Measurements from ENCODE around the gene SUPT4H1. TPM values are rescaled to one million over a fixed set of nuclear protein-coding genes. Genes with fewer than 3 reads are reported as not detected.

Gene SUPT4H1
- total RNA-seq, 1 donor from 2014 or later: 150 TPM

GRCh38 chr17:58334256-58334655 lies 17.7 kb downstream of the SUPT4H1 start:
- peaks cover 9% of the 10 kb centered on the region for H3K27me3 Mint-ChIP-seq (ENCODE audit: unreplicated experiment)
- H3K9me3 Mint-ChIP-seq (ENCODE audit: unreplicated experiment): no peaks in the 10 kb centered on the region
- H3K27ac Mint-ChIP-seq (ENCODE audit: unreplicated experiment): peak overlapping the region; percentile 30
- H3K4me1 Mint-ChIP-seq (ENCODE audit: unreplicated experiment): peaks cover 31% of the 10 kb centered on the region
- no peaks in the 10 kb centered on the region for H3K36me3 Mint-ChIP-seq (ENCODE audit: low read depth, unreplicated experiment)
- no peak overlapping the region for H3K4me3 Mint-ChIP-seq (ENCODE audit: unreplicated experiment)
- TF ChIP-seq, protein P1, sequence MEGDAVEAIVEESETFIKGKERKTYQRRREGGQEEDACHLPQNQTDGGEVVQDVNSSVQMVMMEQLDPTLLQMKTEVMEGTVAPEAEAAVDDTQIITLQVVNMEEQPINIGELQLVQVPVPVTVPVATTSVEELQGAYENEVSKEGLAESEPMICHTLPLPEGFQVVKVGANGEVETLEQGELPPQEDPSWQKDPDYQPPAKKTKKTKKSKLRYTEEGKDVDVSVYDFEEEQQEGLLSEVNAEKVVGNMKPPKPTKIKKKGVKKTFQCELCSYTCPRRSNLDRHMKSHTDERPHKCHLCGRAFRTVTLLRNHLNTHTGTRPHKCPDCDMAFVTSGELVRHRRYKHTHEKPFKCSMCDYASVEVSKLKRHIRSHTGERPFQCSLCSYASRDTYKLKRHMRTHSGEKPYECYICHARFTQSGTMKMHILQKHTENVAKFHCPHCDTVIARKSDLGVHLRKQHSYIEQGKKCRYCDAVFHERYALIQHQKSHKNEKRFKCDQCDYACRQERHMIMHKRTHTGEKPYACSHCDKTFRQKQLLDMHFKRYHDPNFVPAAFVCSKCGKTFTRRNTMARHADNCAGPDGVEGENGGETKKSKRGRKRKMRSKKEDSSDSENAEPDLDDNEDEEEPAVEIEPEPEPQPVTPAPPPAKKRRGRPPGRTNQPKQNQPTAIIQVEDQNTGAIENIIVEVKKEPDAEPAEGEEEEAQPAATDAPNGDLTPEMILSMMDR (IDR thresholded peaks at IDR 0.05; ENCODE audit: unreplicated experiment): no peak
- no peak for DNase-seq (ENCODE audit: low spot score)

DNA sequence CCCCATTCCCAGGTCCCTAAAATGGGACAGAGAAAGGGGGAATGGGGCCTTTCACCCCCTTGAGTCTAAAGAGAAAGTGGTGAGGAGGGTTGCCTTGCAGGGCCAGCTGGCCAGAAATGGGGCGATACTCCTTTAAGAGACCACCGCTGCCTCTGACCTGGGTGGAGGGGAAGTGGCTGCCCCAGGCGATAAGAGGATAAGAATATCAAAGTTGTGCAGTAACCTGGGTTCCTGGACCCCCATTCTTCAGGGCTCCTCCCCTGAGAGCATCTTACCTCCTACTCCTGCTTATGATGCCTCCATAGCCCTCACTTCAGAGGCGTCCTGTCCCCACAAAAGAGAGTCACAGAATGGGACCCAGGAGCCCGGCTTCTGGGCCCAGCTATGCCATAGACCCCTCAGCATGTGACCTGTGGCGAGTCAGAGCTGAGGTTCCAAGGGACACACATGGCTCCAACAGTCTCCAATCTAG lies 18.2 kb downstream of the SUPT4H1 start:
- H3K36me3 Mint-ChIP-seq (ENCODE audit: low read depth, unreplicated experiment): no peaks in the 10 kb centered on the region
- TF ChIP-seq, protein P1 (IDR thresholded peaks at IDR 0.05; ENCODE audit: unreplicated experiment): no peak
- H3K27me3 Mint-ChIP-seq (ENCODE audit: unreplicated experiment): peaks cover 9% of the 10 kb centered on the region
- no peak overlapping the region for H3K4me3 Mint-ChIP-seq (ENCODE audit: unreplicated experiment)
- no peak overlapping the region for H3K27ac Mint-ChIP-seq (ENCODE audit: unreplicated experiment)
- H3K4me1 Mint-ChIP-seq (ENCODE audit: unreplicated experiment): peaks cover 31% of the 10 kb centered on the region
- H3K9me3 Mint-ChIP-seq (ENCODE audit: unreplicated experiment): no peaks in the 10 kb centered on the region
- DNase-seq (ENCODE audit: low spot score): no peak

DNA sequence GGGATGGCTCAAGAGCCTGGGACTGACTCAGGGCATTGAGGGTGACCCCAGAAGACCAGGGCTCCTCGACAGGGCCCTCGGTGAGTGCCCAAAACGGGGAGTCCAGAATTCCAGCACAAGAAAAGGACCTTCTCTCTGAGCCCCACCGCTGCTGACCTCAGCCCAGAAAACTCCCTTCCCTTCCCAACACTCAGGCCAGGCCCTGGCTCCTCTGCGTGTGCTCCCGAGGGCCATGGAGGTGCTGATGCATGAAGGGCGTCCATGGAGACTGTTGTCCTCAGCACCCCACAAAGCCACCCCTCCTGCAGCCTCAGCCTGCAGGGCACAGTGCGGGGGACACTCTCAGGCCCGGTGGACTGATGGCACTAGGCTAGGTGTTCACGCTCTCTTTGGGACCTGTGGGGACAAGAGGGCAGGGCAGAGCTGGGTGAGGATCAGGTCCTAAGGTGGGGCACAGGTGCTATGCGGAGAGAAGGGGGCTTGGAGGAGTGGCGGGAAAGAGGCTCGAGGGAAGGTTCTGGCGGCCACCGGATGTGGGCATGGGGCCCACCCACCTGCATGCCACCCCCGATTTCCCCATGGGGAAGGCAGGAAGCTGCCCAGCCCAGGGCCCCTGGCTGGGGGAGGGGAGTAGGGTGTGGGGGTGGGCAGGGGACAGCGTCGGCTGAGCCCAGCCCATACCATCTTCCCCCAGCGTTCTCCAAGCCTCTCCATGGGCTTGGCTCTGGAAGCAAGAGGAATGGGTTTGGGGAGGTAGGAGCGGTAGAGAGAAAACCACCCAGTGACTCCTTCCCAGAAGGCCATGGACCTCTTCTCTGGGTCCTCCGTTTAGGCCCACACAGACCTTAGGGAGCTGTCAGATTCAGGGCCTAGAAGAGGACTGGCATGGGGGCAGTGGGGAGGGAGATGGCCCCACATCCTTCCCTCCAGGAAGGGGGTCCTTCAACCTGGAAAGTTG lies 18.9 kb downstream of the SUPT4H1 start:
- H3K36me3 Mint-ChIP-seq (ENCODE audit: low read depth, unreplicated experiment): no peaks in the 10 kb centered on the region
- no peak for DNase-seq (ENCODE audit: low spot score)
- no peaks in the 10 kb centered on the region for H3K9me3 Mint-ChIP-seq (ENCODE audit: unreplicated experiment)
- peaks cover 27% of the 10 kb centered on the region for H3K4me1 Mint-ChIP-seq (ENCODE audit: unreplicated experiment)
- TF ChIP-seq, protein P1 (IDR thresholded peaks at IDR 0.05; ENCODE audit: unreplicated experiment): no peak
- H3K4me3 Mint-ChIP-seq (ENCODE audit: unreplicated experiment): no peak overlapping the region
- H3K27ac Mint-ChIP-seq (ENCODE audit: unreplicated experiment): no peak overlapping the region
- peaks cover 9% of the 10 kb centered on the region for H3K27me3 Mint-ChIP-seq (ENCODE audit: unreplicated experiment)

- no peak for DNase-seq (ENCODE audit: low spot score)
- Mint-ChIP-seq H3K4me1 (ENCODE audit: unreplicated experiment) (peaks cover 21% of the 10 kb centered on the region), H3K36me3 (ENCODE audit: low read depth, unreplicated experiment) (no peaks in the 10 kb centered on the region), H3K4me3 (ENCODE audit: unreplicated experiment) (no peak overlapping the region), H3K27me3 (ENCODE audit: unreplicated experiment) (peaks cover 13% of the 10 kb centered on the region), H3K27ac (ENCODE audit: unreplicated experiment) (no peak overlapping the region), H3K9me3 (ENCODE audit: unreplicated experiment) (no peaks in the 10 kb centered on the region)
- TF ChIP-seq, protein P1 (IDR thresholded peaks at IDR 0.05; ENCODE audit: unreplicated experiment): no peak
Measured at GRCh38 chr17:58331815-58332777, 19.9 kb downstream of the SUPT4H1 start.
